ENCODE measurements around the gene D2HGDH. TPM values are rescaled to one million over a fixed set of nuclear protein-coding genes. Genes with fewer than 3 reads are reported as not detected.

Gene D2HGDH
- total and polyA plus RNA-seq, 2 of the 13 experiments (the other 11 are each of a cell fraction or from before 2014, with no cell fraction given): 19.2 to 20.3 TPM

DNA sequence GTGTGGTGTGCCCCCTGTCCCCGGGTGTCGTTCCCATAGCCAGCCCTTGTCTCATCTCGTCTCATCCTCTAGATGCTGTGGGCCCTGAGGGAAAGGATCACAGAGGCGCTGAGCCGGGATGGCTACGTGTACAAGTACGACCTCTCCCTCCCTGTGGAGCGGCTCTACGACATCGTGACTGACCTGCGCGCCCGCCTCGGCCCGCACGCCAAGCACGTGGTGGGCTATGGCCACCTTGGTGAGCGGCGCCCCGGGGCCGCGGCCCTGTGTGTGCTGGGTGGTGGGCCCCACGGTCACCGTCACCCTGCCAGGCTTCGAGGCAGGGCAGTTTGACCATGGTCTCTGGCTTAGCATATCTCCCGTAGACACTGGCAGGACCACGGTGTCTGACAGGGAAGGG is 21.3 kb downstream of the D2HGDH start:
- ChIA-PET CTCF (ENCODE audit: low intra/inter-chr PET ratio, low total read pairs) (no interaction called here), POLR2A (no interaction called here)
- Histone ChIP-seq H3K79me2 (ENCODE audit: insufficient read depth, low read length) (no peaks in the 10 kb centered on the region), H3K4me2 (ENCODE audit: low read depth, low read length) (no peak overlapping the region), H2AFZ (ENCODE audit: low read length) (no peak overlapping the region), H3K36me3 (replicated peaks in 1 of 2; ENCODE audit: control insufficient read depth in 1 of 2, insufficient read depth in 2 of 2, low read length in 2 of 2) (peaks cover 9 to 18% of the 10 kb centered on the region in 2 experiments), H3K4me1 (ENCODE audit: insufficient read depth, low read length) (no peaks in the 10 kb centered on the region), H3K9me3 (ENCODE audit: low read length) (no peaks in the 10 kb centered on the region), H3K9ac (ENCODE audit: insufficient read depth, low read depth, low read length) (no peak overlapping the region), H3K27ac (ENCODE audit: extremely low read length, insufficient read depth, low read length) (no peak overlapping the region), H3K4me3 (replicated peaks in 1 of 3; ENCODE audit: insufficient read depth in 1 of 3, low read depth in 2 of 3, low read length in 3 of 3) (no peak overlapping the region), H3K27me3 (ENCODE audit: control insufficient read depth in 1 of 2, insufficient read depth in 2 of 2, low read length in 2 of 2) (no peaks in the 10 kb centered on the region), H4K20me1 (ENCODE audit: insufficient read depth, low read length) (no peaks in the 10 kb centered on the region)
- TF ChIP-seq SIX1 (CRISPR knock-in tag; IDR thresholded peaks at IDR 0.05; ENCODE audit: borderline replicate concordance): no peak
- TF ChIP-seq, protein P1, sequence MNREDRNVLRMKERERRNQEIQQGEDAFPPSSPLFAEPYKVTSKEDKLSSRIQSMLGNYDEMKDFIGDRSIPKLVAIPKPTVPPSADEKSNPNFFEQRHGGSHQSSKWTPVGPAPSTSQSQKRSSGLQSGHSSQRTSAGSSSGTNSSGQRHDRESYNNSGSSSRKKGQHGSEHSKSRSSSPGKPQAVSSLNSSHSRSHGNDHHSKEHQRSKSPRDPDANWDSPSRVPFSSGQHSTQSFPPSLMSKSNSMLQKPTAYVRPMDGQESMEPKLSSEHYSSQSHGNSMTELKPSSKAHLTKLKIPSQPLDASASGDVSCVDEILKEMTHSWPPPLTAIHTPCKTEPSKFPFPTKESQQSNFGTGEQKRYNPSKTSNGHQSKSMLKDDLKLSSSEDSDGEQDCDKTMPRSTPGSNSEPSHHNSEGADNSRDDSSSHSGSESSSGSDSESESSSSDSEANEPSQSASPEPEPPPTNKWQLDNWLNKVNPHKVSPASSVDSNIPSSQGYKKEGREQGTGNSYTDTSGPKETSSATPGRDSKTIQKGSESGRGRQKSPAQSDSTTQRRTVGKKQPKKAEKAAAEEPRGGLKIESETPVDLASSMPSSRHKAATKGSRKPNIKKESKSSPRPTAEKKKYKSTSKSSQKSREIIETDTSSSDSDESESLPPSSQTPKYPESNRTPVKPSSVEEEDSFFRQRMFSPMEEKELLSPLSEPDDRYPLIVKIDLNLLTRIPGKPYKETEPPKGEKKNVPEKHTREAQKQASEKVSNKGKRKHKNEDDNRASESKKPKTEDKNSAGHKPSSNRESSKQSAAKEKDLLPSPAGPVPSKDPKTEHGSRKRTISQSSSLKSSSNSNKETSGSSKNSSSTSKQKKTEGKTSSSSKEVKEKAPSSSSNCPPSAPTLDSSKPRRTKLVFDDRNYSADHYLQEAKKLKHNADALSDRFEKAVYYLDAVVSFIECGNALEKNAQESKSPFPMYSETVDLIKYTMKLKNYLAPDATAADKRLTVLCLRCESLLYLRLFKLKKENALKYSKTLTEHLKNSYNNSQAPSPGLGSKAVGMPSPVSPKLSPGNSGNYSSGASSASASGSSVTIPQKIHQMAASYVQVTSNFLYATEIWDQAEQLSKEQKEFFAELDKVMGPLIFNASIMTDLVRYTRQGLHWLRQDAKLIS (CRISPR knock-in tag; IDR thresholded peaks at IDR 0.05): no peak
- TF ChIP-seq SMARCC2 (IDR thresholded peaks at IDR 0.05): no peak
- TF ChIP-seq ZNF282 (IDR thresholded peaks at IDR 0.05; ENCODE audit: partially characterized antibody): no peak
- TF ChIP-seq HDAC6 (IDR thresholded peaks at IDR 0.05; ENCODE audit: low read depth, low read length): no peak
- no peak for TF ChIP-seq PAF1 (CRISPR knock-in tag; IDR thresholded peaks at IDR 0.05)
- TF ChIP-seq, protein P2, sequence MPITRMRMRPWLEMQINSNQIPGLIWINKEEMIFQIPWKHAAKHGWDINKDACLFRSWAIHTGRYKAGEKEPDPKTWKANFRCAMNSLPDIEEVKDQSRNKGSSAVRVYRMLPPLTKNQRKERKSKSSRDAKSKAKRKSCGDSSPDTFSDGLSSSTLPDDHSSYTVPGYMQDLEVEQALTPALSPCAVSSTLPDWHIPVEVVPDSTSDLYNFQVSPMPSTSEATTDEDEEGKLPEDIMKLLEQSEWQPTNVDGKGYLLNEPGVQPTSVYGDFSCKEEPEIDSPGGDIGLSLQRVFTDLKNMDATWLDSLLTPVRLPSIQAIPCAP (CRISPR knock-in tag; IDR thresholded peaks at IDR 0.05; ENCODE audit: low read depth): no peak
- no peak for TF ChIP-seq ZNF382 (CRISPR knock-in tag; IDR thresholded peaks at IDR 0.05; ENCODE audit: borderline replicate concordance)
- TF ChIP-seq, protein P3, sequence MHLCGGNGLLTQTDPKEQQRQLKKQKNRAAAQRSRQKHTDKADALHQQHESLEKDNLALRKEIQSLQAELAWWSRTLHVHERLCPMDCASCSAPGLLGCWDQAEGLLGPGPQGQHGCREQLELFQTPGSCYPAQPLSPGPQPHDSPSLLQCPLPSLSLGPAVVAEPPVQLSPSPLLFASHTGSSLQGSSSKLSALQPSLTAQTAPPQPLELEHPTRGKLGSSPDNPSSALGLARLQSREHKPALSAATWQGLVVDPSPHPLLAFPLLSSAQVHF (CRISPR knock-in tag; IDR thresholded peaks at IDR 0.05): no peak
- no peak for TF ChIP-seq RBM39 (IDR thresholded peaks at IDR 0.05; ENCODE audit: low read depth, low read length, poor library complexity, severe bottlenecking)
- no peak for TF ChIP-seq GTF3A (CRISPR knock-in tag; conservative IDR thresholded peaks at IDR 0.05)
- TF ChIP-seq, protein P4, sequence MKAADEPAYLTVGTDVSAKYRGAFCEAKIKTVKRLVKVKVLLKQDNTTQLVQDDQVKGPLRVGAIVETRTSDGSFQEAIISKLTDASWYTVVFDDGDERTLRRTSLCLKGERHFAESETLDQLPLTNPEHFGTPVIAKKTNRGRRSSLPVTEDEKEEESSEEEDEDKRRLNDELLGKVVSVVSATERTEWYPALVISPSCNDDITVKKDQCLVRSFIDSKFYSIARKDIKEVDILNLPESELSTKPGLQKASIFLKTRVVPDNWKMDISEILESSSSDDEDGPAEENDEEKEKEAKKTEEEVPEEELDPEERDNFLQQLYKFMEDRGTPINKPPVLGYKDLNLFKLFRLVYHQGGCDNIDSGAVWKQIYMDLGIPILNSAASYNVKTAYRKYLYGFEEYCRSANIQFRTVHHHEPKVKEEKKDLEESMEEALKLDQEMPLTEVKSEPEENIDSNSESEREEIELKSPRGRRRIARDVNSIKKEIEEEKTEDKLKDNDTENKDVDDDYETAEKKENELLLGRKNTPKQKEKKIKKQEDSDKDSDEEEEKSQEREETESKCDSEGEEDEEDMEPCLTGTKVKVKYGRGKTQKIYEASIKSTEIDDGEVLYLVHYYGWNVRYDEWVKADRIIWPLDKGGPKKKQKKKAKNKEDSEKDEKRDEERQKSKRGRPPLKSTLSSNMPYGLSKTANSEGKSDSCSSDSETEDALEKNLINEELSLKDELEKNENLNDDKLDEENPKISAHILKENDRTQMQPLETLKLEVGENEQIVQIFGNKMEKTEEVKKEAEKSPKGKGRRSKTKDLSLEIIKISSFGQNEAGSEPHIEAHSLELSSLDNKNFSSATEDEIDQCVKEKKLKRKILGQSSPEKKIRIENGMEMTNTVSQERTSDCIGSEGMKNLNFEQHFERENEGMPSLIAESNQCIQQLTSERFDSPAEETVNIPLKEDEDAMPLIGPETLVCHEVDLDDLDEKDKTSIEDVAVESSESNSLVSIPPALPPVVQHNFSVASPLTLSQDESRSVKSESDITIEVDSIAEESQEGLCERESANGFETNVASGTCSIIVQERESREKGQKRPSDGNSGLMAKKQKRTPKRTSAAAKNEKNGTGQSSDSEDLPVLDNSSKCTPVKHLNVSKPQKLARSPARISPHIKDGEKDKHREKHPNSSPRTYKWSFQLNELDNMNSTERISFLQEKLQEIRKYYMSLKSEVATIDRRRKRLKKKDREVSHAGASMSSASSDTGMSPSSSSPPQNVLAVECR (CRISPR knock-in tag; IDR thresholded peaks at IDR 0.05; ENCODE audit: borderline replicate concordance): no peak
- TF ChIP-seq SCMH1 (CRISPR knock-in tag; IDR thresholded peaks at IDR 0.05; ENCODE audit: borderline replicate concordance): no peak
- no peak for TF ChIP-seq SRSF9 (IDR thresholded peaks at IDR 0.05; ENCODE audit: borderline replicate concordance, insufficient read depth, low read depth, low read length, poor library complexity, severe bottlenecking)
- no peak for TF ChIP-seq TBX3 (IDR thresholded peaks at IDR 0.05; ENCODE audit: borderline replicate concordance)
- DNase-seq (ENCODE audit: low spot score) (no peak), ATAC-seq (no peak), FAIRE-seq (no peak)
- no TSS peak for BruUV-seq (replicated peaks)
- intact Hi-C loops (cut with micrococcal nuclease; ENCODE audit: unreplicated experiment): no loop called here
- over 99% methylated on average over 21 of the region's 27 CpGs for WGBS (ENCODE audit: low lambda C conversion rate)
- in situ Hi-C loops (cut with HindIII; ENCODE audit: extremely low pct_ligation_motif_present, low pct_unique_long_range_greater_than_20kb): no loop called here

Measured in HepG2 (cell line).